Measurements from ENCODE around the gene RNF32. TPM values are rescaled to one million over a fixed set of nuclear protein-coding genes. Genes with fewer than 3 reads are reported as not detected.
A peak's percentile ranks its signal among the peaks of the same experiment; 100 is the strongest.

The RNF32 gene
- total and polyA plus RNA-seq, 4 donors, result 0.59 to 1.3 (median 0.72) TPM

DNA sequence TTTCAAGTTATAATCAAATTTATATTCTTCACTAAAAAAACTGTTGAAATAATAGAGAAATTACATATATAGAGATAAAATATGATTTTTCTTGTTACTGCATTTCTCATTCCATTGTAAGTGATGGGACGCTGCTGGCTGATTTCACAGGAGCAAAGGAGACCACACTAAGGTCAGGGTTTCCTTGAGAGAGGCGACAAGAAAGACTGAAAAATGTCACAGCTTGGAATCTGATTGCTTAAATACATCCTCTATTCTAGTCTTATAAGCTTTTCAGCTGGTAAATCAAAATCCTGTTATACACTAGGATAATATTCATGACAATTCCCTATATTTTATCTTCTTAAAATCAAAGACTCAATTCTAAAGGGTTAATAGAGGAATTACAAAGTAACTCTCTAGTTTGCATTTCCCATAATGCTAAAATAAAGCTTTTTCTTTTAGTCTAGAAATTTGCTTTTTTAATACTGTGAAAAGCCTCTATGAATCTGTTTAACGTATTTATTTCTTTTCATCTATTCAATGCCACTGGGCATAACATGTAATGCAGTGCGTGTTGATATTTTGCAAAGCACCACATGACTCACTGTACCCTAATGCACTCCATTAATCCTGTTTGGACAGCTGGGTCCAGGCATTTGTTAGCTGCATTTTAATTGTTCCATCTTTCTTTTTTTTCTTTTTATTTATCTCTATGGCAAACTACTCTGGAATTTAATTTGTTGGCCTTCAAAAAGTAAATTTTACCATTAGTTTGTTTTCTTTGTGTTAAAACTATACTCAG is 81.7 kb downstream of the RNF32 start (continued):
- TF ChIP-seq, protein P1, sequence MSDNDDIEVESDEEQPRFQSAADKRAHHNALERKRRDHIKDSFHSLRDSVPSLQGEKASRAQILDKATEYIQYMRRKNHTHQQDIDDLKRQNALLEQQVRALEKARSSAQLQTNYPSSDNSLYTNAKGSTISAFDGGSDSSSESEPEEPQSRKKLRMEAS (IDR thresholded peaks at IDR 0.05), result no peak
- TF ChIP-seq TAF1 (conservative IDR thresholded peaks at IDR 0.05) (no peak), GABPA (IDR thresholded peaks at IDR 0.05 in 1 of 2, conservative IDR thresholded peaks at IDR 0.05 in 1 of 2) (no peak), SP1 (IDR thresholded peaks at IDR 0.05) (no peak)
- TF ChIP-seq, protein P2, sequence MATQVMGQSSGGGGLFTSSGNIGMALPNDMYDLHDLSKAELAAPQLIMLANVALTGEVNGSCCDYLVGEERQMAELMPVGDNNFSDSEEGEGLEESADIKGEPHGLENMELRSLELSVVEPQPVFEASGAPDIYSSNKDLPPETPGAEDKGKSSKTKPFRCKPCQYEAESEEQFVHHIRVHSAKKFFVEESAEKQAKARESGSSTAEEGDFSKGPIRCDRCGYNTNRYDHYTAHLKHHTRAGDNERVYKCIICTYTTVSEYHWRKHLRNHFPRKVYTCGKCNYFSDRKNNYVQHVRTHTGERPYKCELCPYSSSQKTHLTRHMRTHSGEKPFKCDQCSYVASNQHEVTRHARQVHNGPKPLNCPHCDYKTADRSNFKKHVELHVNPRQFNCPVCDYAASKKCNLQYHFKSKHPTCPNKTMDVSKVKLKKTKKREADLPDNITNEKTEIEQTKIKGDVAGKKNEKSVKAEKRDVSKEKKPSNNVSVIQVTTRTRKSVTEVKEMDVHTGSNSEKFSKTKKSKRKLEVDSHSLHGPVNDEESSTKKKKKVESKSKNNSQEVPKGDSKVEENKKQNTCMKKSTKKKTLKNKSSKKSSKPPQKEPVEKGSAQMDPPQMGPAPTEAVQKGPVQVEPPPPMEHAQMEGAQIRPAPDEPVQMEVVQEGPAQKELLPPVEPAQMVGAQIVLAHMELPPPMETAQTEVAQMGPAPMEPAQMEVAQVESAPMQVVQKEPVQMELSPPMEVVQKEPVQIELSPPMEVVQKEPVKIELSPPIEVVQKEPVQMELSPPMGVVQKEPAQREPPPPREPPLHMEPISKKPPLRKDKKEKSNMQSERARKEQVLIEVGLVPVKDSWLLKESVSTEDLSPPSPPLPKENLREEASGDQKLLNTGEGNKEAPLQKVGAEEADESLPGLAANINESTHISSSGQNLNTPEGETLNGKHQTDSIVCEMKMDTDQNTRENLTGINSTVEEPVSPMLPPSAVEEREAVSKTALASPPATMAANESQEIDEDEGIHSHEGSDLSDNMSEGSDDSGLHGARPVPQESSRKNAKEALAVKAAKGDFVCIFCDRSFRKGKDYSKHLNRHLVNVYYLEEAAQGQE (IDR thresholded peaks at IDR 0.05), result no peak

DNA sequence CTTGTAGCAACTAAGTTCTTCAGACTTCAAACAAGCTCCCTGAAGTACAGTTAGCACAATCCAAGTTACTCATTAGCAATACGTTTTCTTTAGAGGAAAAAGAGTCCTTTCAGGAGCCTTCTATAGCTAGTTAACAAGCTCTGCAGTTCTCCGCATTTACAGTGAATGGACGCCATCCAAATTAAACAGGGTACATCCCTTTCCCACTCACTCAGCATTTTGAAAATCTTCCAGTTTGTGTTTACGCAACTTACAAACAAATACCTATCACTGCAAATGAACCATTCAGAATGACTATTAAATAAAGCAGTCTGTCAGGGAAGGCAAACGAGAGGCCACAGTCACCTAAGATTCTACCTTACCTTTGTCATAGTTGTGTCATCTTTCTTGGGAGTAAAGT is 84.5 kb downstream of the RNF32 start:
- TF ChIP-seq HNF4A (conservative IDR thresholded peaks at IDR 0.05) (peak; percentile 60 to 64), SP1 (IDR thresholded peaks at IDR 0.05) (peak; percentile 57), GABPA (IDR thresholded peaks at IDR 0.05 in 1 of 2, conservative IDR thresholded peaks at IDR 0.05 in 1 of 2) (no peak), TAF1 (conservative IDR thresholded peaks at IDR 0.05) (peak; percentile 2), EGR1 (IDR thresholded peaks at IDR 0.05; ENCODE audit: low read depth in 2 of 2) (peak in 1 of 2 donors; percentile 38), RXRA (IDR thresholded peaks at IDR 0.05) (peak; percentile 49 to 62), JUND (IDR thresholded peaks at IDR 0.05) (peak; percentile 13 to 52), YY1 (IDR thresholded peaks at IDR 0.05) (peak; percentile 82), HNF4G (IDR thresholded peaks at IDR 0.05) (no peak), NR2F2 (IDR thresholded peaks at IDR 0.05) (no peak), ZBTB33 (IDR thresholded peaks at IDR 0.05) (peak; percentile 41), RAD21 (IDR thresholded peaks at IDR 0.05) (peak; percentile 30 to 39), FOXA2 (IDR thresholded peaks at IDR 0.05) (peak; percentile 79), FOXA1 (IDR thresholded peaks at IDR 0.05) (peak; percentile 69)
- TF ChIP-seq, protein P3, sequence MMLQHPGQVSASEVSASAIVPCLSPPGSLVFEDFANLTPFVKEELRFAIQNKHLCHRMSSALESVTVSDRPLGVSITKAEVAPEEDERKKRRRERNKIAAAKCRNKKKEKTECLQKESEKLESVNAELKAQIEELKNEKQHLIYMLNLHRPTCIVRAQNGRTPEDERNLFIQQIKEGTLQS (IDR thresholded peaks at IDR 0.05), result peak; percentile 41
- TF ChIP-seq, protein P4, sequence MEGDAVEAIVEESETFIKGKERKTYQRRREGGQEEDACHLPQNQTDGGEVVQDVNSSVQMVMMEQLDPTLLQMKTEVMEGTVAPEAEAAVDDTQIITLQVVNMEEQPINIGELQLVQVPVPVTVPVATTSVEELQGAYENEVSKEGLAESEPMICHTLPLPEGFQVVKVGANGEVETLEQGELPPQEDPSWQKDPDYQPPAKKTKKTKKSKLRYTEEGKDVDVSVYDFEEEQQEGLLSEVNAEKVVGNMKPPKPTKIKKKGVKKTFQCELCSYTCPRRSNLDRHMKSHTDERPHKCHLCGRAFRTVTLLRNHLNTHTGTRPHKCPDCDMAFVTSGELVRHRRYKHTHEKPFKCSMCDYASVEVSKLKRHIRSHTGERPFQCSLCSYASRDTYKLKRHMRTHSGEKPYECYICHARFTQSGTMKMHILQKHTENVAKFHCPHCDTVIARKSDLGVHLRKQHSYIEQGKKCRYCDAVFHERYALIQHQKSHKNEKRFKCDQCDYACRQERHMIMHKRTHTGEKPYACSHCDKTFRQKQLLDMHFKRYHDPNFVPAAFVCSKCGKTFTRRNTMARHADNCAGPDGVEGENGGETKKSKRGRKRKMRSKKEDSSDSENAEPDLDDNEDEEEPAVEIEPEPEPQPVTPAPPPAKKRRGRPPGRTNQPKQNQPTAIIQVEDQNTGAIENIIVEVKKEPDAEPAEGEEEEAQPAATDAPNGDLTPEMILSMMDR (IDR thresholded peaks at IDR 0.05; ENCODE audit: low read depth, low read length, missing input control), result no peak
- TF ChIP-seq, protein P2 (IDR thresholded peaks at IDR 0.05), result peak; percentile 37
- TF ChIP-seq, protein P1 (IDR thresholded peaks at IDR 0.05), result no peak
- Histone ChIP-seq H3K36me3 (ENCODE audit: control insufficient read depth in 4 of 4, insufficient read depth in 3 of 4, low read depth in 1 of 4, low read length in 3 of 4) (peaks cover 0 to 5% (median 1%) of the 10 kb centered on the region in 4 donors), H3K9ac (ENCODE audit: low read depth in 1 of 2, low read length in 2 of 2) (peak overlapping the region in 1 of 2 donors; percentile 50), H3K4me1 (ENCODE audit: control insufficient read depth in 4 of 4, insufficient read depth in 4 of 4, low read length in 3 of 4) (peaks cover 0 to 12% (median 8%) of the 10 kb centered on the region in 4 donors), H3K27ac (ENCODE audit: low read depth in 1 of 2, low read length in 2 of 2) (peak overlapping the region in 1 of 2 donors; percentile 21), H3K4me3 (ENCODE audit: low read depth in 1 of 3, low read length in 3 of 3) (no peak overlapping the region), H3K27me3 (ENCODE audit: control insufficient read depth in 4 of 4, insufficient read depth in 4 of 4, low read length in 3 of 4) (no peaks in the 10 kb centered on the region), H3K9me3 (ENCODE audit: control insufficient read depth in 4 of 4, low read length in 3 of 4) (no peaks in the 10 kb centered on the region)
- no peak for DNase-seq (ENCODE audit: low spot score)
- WGBS, result 35% methylated on average over 5 of the region's 5 CpGs
